GM12874 (cell line): ENCODE data around the gene MMS19.

ENCODE experiments used
- TF ChIP-seq, protein P1 (sequence below): IDR thresholded peaks from 2 replicates; pipeline ENCODE4 v1.5.1; 2011; ENCODE audit warnings: low read depth, mild to moderate bottlenecking, control low read depth, low read length, moderate library complexity; ENCODE audit not compliant: insufficient read depth

Gene MMS19

GRCh38 chr10:97520978-97521761 lies 22.9 kb upstream of the MMS19 start:
- TF ChIP-seq, protein P1, sequence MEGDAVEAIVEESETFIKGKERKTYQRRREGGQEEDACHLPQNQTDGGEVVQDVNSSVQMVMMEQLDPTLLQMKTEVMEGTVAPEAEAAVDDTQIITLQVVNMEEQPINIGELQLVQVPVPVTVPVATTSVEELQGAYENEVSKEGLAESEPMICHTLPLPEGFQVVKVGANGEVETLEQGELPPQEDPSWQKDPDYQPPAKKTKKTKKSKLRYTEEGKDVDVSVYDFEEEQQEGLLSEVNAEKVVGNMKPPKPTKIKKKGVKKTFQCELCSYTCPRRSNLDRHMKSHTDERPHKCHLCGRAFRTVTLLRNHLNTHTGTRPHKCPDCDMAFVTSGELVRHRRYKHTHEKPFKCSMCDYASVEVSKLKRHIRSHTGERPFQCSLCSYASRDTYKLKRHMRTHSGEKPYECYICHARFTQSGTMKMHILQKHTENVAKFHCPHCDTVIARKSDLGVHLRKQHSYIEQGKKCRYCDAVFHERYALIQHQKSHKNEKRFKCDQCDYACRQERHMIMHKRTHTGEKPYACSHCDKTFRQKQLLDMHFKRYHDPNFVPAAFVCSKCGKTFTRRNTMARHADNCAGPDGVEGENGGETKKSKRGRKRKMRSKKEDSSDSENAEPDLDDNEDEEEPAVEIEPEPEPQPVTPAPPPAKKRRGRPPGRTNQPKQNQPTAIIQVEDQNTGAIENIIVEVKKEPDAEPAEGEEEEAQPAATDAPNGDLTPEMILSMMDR: no peak

- TF ChIP-seq, protein P1: no peak
Measured at GRCh38 chr10:97520520-97520919, 22.3 kb upstream of the MMS19 start.

DNA sequence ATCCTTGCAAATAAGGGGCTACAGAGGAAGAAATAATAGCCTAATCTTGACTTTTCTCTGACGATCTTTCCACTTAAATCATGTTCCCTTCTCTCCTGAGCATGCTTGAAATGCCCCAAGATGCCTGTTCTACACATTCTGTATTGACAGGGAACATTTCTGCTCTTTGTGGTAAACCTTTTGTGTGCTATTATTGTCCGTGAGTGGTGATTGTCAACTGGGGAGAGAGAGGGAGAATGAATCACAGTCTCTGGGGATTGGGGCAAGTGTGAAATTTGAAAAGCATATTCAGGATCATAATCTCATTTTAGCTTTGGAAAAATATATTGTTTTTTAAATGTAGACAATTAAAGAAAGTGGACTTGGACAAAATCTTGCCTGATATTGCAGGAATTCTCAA lies 21.1 kb upstream of the MMS19 start:
- TF ChIP-seq, protein P1: no peak

- TF ChIP-seq, protein P1: no peak
Measured at GRCh38 chr10:97518301-97519043, 20.2 kb upstream of the MMS19 start.

- TF ChIP-seq, protein P1: no peak
Measured at GRCh38 chr10:97517778-97518300, 19.6 kb upstream of the MMS19 start.

- TF ChIP-seq, protein P1: no peak
Measured at GRCh38 chr10:97517096-97517750, 19.0 kb upstream of the MMS19 start.

- TF ChIP-seq, protein P1: no peak
Measured at GRCh38 chr10:97515271-97515978, 17.2 kb upstream of the MMS19 start.
